ENCODE data around the gene CTCF.
A peak's percentile ranks its signal among the peaks of the same experiment; 100 is the strongest.
"Not testable (repeated sequence)": the region's sequence is repeated elsewhere in the genome, so short reads cannot be mapped to it uniquely, and the experiment has no call there.

Gene CTCF

DNA sequence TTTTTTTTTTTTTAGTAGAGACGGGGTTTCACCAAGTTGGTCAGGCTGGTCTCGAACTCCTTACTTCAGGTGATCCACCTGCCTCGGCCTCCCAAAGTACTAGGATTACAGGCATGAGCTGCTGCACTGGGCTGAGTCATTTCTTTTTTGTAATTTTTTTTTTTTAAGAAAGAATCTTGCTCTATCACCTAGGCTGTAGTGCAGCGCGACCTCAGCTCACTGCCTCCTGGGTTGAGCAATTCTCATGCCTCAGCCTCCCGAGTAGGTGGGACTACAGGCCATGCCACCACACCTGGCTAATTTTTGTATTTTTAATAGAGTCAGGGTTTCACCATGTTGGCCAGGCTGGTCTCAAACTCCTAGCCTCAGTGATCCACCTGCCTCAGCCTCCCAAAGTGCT lies 28.3 kb upstream of the CTCF start:
- not testable (repeated sequence) for DNase-seq

DNA sequence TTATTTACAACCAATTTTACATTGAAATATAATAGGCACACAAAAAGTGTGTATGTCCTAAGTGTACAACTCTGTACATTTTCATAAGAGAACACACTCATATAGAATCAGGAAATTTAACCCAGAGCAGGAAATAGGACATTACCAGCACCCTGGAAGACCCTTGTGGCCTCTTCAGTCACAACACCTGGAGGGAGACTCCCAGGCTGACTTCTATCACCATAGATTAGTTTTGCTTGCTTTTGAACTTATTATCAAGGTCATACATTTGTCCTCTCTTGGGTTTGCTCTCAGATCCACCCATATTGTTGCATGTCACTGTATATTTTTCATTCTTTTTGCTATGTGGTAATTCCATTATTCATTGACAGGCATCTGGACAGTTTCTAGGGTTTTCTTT lies 27.9 kb upstream of the CTCF start:
- DNase-seq, result no peak

DNA sequence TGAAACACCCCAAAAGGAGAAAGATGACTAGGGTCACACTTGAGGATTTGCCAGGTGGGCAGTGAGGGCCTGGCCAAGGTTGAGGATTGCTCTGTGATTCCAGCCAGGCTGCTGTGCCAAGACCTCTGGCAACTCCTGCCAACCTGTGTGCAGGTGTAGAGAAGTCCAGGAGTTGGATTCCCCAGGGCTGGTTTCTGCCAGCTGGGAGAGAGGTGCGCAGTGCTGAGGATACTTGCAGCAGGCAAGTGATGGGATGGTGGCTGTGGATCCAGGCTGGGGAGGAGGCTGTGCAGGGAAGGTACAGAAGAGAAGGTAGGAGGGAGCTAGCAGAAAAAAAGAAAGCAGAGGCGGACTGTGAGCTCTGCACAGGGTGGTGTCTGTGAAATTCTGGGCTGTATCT lies 27.1 kb upstream of the CTCF start:
- no peak for DNase-seq

DNA sequence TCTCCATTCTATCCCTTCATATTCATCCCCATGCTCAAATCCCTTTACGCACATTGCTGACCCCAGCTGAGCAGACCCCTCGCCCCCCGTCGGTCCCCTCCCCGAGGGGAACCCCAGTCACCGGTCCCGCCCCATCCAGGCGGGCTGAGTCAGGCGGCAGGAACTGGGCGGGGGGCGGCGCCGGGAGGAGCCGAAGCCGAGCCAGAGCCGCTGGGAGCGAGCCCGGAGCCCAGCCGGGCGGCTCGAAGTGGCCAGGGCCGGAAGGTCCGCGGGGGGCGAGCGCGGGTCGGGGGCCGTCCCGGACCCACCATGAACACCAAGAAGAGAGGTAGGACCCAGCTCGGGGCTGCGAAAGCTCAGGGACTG lies 25.1 kb upstream of the CTCF start:
- peak; percentile 73 for DNase-seq

DNA sequence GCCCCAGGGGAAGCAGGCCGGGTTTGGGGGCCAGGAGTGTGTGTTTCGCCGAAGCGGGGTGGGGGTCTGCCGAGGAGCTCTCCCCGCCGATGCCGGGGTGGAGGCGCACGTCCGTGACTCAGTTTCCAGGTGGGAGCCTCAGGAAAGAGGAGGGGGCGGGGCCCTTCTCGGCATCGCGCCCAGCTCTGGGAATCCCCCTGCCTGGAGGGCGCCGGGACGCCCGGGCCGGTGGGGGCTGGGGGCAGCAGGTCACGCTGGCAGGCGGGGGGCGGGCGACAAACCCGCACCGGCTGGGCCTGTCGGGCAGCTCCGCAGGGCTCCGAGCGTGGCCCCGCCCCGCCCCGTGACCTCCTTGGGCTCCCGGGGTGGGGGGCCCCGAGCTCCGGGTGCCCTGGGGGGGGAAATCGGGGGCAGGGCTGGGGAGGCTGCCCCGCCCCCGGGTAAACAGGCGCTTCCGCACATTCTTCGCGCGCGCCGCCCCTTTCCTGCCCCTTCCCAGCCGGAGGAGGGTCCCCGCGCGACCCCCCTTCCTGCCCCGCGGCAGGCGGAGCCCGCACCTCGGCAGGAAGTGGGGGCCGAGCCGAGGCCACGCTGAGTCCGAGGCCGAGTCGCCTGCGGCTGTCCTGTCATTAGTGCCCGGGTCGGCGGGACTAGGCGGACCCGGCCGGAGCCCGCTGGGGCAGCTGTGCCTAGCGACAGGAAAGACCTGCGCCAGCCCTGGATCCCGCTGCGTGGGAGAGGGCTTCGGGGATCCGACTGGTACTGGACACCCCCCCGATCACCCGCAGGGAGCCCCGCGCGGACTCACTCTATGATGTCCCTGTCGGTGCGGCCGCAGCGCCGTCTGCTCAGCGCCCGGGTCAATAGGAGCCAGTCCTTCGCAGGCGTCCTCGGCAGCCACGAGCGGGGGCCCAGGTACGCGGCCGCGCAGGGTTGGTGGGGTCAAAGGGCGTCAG lies 24.4 kb upstream of the CTCF start:
- peak; percentile 67 for DNase-seq

DNA sequence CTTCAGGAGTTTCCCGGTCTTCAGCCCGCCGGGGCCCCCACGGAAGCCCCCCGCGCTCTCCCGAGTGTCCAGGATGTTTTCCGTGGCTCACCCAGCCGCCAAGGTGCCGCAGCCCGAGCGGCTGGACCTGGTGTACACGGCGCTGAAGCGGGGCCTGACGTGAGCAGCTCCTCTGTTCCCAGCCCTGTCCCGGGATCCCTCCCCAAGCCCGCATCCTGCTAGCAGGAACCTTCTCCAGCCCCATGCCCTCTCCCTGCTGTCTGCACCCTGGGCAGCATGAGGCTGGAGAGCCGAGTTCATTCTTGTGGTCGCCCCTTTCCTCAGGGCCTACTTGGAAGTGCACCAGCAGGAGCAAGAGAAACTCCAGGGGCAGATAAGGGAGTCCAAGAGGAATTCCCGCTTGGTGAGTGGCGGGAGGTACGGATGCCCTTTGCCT lies 23.6 kb upstream of the CTCF start:
- peak; percentile 46 for DNase-seq

DNA sequence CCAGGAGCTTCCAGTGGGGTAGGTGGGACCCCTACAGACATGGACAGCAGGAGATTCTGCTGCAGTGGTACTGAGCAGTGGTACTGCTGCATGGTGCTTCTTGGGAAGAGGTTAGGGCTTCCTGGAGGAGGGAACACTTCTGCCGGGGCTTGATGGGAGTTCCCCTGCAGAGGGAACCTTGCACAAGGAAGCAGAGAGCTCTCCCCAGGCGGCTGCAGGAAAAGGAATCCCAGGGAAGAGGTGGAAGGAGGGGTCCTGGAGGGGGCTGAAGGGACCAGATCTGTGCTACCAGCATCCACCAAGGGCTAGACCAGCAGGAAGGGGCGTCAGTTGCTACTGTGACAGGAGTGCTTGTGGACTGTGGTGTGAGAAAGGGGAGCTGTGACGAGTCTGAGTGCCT lies 23.1 kb upstream of the CTCF start:
- DNase-seq, result no peak

DNA sequence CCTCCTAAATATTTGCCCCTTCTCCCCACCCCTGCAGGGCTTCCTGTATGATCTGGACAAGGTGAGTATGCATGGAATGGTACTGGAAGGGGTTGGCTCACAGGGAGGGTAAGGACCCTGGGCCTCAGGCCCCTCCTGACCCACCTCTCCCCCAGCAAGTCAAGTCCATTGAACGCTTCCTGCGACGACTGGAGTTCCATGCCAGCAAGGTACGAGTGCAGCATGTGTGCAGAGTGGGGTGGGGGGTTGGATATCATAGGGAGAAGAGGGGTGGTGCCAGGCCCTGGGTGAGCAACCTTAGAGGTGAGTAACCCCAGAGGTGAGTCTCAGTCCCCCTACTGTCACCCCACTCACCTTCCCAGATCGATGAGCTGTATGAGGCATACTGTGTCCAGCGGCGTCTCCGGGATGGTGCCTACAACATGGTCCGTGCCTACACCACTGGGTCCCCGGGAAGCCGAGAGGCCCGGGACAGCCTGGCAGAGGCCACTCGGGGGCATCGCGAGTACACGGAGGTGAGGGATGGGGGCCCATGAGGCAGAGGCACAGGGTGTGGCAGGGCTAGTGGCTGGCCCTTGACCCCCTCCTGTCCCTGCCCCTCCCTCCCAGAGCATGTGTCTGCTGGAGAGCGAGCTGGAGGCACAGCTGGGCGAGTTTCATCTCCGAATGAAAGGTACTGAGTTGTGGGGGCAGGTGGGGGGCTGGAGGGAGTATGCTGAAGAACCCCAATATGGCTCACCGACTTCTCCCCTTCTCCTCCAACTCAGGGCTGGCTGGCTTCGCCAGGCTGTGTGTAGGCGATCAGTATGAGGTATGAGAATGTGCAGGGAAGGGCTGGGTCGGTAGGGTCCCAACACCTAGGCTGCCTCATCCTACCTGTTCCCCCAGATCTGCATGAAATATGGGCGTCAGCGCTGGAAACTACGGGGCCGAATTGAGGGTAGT lies 22.4 kb upstream of the CTCF start:
- DNase-seq, result no peak

DNA sequence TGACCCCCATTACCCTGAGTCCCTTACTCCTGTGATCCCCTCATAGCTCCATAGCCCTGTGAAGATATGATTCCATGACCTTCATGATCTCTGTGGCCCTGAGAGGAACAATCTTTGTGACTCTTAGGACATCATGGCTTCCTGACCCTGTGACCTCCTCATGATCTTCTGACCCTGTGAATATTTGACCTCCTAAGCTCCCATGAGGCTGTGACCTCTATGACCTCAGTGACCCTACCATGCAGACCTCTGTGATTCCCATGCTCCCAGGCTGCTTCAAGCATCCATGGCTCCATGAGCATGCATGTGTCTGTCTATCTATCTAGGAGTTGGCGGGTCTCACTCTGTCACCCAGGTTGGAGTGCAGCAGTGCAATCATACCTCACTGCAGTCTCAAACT lies 21.6 kb upstream of the CTCF start:
- no peak for DNase-seq

DNA sequence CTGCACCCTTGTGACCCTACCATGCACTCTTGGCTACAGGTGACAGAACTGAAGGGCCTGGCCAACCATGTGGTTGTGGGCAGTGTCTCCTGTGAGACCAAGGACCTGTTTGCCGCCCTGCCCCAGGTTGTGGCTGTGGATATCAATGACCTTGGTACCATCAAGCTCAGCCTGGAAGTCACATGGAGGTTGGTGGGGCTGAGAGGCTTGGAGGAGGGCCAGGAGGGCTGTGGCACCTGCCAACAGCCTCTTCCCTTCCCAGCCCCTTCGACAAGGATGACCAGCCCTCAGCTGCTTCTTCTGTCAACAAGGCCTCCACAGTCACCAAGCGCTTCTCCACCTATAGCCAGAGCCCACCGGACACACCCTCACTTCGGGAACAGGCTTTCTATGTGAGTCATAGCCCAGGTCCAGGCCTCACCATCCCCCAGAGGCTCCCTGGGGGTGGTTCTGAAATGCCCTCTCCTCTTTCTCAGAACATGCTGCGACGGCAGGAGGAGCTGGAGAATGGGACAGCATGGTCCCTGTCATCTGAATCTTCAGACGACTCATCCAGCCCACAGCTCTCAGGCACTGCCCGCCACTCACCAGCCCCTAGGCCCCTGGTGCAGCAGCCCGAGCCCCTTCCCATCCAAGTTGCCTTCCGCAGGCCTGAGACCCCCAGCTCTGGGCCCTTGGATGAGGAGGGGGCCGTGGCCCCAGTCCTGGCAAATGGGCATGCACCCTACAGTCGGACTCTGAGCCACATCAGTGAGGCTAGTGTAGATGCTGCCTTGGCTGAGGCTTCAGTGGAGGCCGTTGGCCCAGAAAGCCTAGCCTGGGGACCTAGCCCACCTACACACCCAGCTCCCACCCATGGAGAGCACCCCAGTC lies 20.7 kb upstream of the CTCF start:
- DNase-seq, result no peak

DNA sequence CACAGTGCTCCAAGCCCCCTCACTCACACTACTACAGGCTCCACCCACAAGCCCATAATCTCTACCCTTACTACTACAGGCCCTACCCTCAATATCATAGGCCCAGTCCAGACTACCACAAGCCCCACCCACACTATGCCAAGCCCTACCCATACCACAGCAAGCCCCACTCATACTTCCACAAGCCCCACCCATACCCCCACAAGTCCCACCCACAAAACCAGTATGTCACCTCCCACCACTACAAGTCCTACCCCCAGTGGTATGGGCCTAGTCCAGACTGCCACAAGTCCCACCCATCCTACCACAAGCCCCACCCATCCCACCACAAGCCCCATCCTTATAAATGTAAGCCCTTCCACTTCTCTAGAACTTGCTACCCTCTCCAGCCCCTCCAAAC lies 19.9 kb upstream of the CTCF start:
- DNase-seq, result no peak

DNA sequence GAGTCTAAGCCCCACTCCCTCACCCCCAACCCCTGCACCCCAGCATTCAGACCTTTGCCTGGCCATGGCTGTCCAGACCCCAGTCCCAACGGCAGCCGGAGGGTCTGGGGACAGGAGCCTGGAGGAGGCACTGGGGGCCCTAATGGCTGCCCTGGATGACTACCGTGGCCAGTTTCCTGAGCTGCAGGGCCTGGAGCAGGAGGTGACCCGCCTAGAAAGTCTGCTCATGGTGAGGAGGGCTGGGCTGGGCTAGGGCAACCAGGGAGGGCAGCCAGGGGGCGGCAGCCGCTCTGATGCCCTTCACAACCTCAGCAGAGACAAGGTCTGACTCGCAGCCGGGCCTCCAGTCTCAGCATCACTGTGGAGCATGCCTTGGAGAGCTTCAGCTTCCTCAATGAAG lies 19.3 kb upstream of the CTCF start:
- no peak for DNase-seq

DNA sequence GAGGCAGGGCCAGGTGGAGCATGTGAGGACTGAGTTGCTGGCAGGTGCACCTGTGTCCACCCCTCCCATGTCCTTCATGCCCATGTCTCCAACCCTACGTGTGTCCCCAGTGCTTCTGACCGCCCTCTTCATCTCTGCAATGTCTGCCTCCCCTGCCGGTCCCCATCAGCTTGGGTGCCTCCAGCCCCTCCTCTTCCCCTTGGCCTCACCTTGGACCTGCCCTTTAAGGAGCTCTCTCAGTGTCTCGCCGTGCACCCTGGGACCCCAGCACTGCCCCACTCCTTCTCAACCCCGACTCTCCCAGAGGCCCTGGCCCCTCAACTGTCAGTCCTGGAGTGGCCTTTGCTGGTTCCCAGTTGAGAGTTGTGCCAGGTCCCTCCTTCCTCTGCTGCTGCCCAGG lies 18.7 kb upstream of the CTCF start:
- no peak for DNase-seq

DNA sequence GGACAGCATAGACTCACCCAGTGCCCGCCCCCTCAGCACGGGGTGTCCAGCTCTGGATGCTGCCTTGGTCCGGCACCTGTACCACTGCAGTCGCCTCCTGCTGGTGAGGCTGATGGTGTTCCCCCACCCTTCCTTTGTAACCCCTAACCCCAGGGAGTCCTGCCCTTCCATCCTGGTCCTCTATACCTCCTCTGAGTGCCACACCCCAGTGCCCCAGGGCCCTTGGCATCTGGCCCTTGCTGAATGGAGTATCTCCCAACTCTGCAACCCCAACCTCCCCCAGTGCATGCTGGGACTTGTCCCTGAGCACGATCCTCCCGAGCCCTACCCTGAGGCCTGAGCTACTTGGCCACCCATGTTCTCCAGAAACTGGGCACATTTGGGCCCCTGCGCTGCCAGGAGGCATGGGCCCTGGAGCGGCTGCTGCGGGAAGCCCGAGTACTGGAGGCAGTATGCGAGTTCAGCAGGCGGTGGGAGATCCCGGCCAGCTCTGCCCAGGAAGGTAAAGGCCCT lies 17.9 kb upstream of the CTCF start:
- no peak for DNase-seq

DNA sequence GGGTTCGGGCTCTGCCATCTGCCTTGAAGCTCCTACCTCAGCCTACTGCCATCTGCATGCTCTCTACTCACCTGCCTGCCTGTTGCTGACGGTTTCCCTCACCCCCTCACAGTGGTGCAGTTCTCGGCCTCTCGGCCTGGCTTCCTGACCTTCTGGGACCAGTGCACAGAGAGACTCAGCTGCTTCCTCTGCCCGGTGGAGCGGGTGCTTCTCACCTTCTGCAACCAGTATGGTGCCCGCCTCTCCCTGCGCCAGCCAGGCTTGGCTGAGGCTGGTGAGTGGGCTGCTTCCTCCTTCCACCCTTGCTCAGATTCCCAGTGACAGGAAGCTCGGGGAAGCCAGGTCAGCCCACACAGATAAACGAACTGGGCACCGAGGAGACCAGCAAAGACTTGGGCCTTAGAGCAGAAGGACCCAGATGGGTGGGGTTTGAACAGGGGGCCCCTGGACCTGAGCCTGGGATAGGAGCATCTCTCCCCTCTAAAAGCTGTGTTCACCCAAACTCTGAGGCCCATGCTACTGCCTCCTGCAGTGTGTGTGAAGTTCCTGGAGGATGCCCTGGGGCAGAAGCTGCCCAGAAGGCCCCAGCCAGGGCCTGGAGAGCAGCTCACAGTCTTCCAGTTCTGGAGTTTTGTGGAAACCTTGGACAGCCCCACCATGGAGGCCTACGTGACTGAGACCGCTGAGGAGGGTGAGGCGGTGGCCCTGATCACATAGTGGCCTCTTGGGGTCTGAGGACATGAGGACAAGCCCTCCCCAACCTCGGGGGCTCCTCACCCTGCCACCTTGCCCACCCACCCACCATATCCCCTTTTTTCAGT lies 17.3 kb upstream of the CTCF start:
- DNase-seq, result no peak

DNA sequence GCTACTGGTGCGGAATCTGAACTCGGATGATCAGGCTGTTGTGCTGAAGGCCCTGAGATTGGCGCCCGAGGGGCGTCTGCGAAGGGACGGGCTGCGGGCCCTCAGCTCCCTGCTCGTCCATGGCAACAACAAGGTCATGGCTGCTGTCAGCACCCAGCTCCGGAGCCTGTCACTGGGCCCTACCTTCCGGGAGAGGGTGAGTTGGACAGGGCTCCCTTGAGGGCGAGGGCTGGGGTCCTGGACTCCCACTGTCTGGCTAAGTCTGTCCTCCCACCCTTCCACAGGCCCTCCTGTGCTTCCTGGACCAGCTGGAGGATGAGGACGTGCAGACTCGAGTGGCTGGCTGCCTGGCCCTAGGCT lies 16.7 kb upstream of the CTCF start:
- no peak for DNase-seq

DNA sequence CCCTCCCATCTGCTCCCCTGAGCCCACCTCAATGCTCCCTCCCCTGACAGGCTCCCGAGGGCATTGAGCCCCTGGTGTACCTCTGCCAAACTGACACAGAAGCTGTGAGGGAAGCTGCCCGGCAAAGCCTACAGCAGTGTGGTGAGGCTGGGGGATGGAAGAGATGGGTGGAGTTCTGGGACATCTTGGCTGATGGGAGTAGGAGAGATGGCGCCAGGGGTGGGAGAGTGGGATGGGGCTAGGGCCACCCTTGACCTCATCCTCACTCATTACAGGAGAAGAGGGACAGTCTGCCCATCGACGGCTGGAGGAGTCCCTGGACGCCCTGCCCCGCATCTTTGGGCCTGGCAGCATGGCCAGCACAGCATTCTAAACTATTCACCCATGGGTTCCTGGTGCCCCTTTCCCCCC lies 16.2 kb upstream of the CTCF start:
- no peak for DNase-seq

DNA sequence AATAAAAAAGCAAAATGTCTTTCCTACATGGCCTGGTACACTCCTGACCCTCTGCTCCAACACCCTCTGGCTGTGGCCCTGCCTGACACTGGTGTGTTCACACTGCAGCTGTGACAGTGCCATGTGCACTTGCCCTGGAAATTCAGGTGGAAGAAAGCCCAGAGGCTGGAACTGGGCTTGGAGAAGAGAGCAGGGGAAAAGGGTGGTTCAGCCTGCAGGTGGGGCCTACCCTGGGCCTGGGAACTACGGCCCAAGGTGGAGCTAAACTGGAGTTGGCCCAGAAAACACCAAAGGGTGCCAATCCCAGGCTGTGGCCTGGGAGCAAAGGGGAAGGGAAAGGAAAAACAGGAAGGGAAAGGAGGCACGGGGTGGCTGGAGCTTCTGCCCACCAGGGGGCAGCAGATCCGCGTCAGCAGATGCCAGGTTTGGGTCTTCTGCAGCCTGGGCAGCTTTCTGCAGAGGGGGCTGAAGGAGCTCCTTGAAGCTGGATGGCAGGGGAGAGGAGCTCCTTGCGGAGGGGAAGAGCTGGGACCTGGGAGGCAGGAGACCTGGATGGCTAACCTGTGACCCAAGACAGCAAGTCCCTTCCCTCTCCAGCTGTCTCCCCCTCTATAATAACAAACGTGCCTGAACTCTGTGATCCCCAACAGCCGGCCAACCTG lies 15.4 kb upstream of the CTCF start:
- peak; percentile 64 for DNase-seq

DNA sequence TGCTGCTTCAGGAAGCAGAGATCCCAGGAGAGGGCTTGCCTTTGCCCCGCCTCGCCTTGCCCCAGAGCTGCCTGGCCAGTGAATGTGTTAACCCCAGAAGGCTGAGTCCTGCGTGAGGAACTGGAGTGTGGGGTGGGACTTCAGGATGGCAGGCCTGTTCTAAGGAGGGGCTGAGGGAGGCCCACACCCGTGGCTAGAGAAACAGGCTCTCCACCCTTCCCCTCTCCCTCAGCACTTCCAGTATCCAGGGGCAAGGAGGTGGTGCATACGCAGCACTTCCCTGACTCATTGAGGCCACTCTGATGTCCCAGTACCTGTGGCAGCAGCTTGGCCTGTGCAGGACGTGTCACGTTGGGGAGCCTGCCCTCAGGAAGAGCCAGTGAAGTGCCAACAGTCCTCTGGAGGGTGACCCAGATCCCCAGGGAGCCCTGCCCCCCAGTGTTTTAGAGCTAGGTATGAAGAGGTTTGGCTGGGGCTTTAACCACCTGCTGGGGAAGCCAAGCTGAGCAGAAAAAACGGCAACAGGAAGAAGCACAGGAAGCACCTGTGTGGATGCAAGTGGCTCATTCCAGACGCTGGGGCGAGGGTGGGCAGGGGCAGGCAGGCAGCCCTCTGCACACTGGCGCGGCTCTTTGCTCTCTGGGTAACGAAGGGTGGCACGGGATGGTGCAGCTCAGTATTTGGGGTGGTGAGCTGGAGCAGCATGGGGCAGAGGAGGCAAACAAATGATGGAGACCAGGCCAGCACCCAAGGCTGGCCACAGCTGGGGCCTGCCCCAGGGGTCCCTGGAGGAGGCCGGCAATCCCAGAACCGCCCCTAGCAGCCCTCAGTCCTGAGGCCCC lies 14.7 kb upstream of the CTCF start:
- peak; percentile 5 for DNase-seq

Data from right kidney (tissue), 1 donor.